GM23338 (cell line): ENCODE measurements around the gene LILRA1. TPM values are rescaled to one million over a fixed set of nuclear protein-coding genes. Genes with fewer than 3 reads are reported as not detected.
"Not testable (repeated sequence)": the region's sequence is repeated elsewhere in the genome, so short reads cannot be mapped to it uniquely, and the experiment has no call there.

Experiments used
- ATAC-seq: fragments of 200-7000 bp; cut with Tn5 transposase; 3 replicates; pipeline ENCODE4 v1.9.1; 2020
- DNase-seq: peaks from one replicate; pipeline ENCODE4 v3.0.0-alpha.2; 2015; ENCODE audit warnings: low spot score
- H2AFZ ChIP-seq: fragments of 200-600 bp; sonication (generic); 2 replicates; pipeline ENCODE4 v1.8.0; 2016; ENCODE audit warnings: antibody characterized with exemption, mild to moderate bottlenecking, moderate library complexity
- H3F3A ChIP-seq: fragments of 200-600 bp; sonication (generic); replicated peaks from 2 replicates; pipeline ENCODE4 v1.8.0; 2017; ENCODE audit warnings: antibody characterized with exemption, mixed run types, low read depth
- H3K27ac ChIP-seq: fragments of 200-600 bp; sonication (generic); 2 replicates; pipeline ENCODE4 v1.6.1; 2016; ENCODE audit warnings: low read depth
- H3K27me3 ChIP-seq: fragments of 200-600 bp; sonication (generic); 2 replicates; pipeline ENCODE4 v1.8.0; 2016; ENCODE audit warnings: mild to moderate bottlenecking, mixed run types, moderate library complexity; ENCODE audit not compliant: insufficient read depth
- H3K36me3 ChIP-seq: fragments of 200-600 bp; sonication (generic); 2 replicates; pipeline ENCODE4 v1.8.0; 2016; ENCODE audit warnings: mild to moderate bottlenecking; ENCODE audit not compliant: insufficient read depth
- H3K4me1 ChIP-seq: fragments of 200-600 bp; sonication (generic); 2 replicates; pipeline ENCODE4 v1.8.0; 2016; ENCODE audit warnings: mild to moderate bottlenecking, moderate library complexity; ENCODE audit not compliant: insufficient read depth
- H3K4me2 ChIP-seq: fragments of 200-600 bp; sonication (generic); 2 replicates; pipeline ENCODE4 v1.7.1; 2017; ENCODE audit warnings: mixed run types
- H3K4me3 ChIP-seq: fragments of 200-600 bp; sonication (generic); 2 replicates; pipeline ENCODE4 v1.6.1; 2016; ENCODE audit warnings: mixed run types
- H3K79me2 ChIP-seq: fragments of 200-600 bp; sonication (generic); replicated peaks from 2 replicates; pipeline ENCODE4 v1.8.0; 2017; ENCODE audit warnings: mild to moderate bottlenecking; ENCODE audit not compliant: insufficient read depth
- H3K9me2 ChIP-seq: fragments of 200-600 bp; sonication (generic); 2 replicates; pipeline ENCODE4 v1.8.0; 2017; ENCODE audit not compliant: insufficient read depth
- H4K20me1 ChIP-seq: fragments of 200-600 bp; sonication (generic); replicated peaks from 2 replicates; pipeline ENCODE4 v1.8.0; 2017; ENCODE audit warnings: mild to moderate bottlenecking; ENCODE audit not compliant: insufficient read depth
- H3K27ac Mint-ChIP-seq: 2 replicates; pipeline ENCODE4 v1.8.0; 2020; ENCODE audit warnings: inconsistent platforms, mild to moderate bottlenecking, moderate library complexity, mixed read lengths
- H3K27me3 Mint-ChIP-seq: 3 replicates; pipeline ENCODE4 v1.8.0; 2022; ENCODE audit warnings: low read depth, mild to moderate bottlenecking, moderate library complexity, mixed read lengths, inconsistent platforms; ENCODE audit not compliant: insufficient read depth, poor library complexity
- H3K36me3 Mint-ChIP-seq: 3 replicates; pipeline ENCODE4 v1.8.0; 2021; ENCODE audit warnings: low read depth, mild to moderate bottlenecking, inconsistent platforms, moderate library complexity, mixed read lengths
- H3K4me1 Mint-ChIP-seq: 3 replicates; pipeline ENCODE4 v1.8.0; 2020; ENCODE audit warnings: mild to moderate bottlenecking, inconsistent platforms, mixed read lengths
- H3K4me3 Mint-ChIP-seq: 3 replicates; pipeline ENCODE4 v1.8.0; 2021; ENCODE audit warnings: moderate library complexity, mild to moderate bottlenecking, inconsistent platforms, mixed read lengths
- H3K9me3 Mint-ChIP-seq: 3 replicates; pipeline ENCODE4 v1.8.0; 2020; ENCODE audit warnings: moderate library complexity, mild to moderate bottlenecking, inconsistent platforms, mixed read lengths
- CREB1 ChIP-seq: fragments of 250-450 bp; sonication (Bioruptor Pico); IDR thresholded peaks from 2 replicates; pipeline ENCODE4 v1.5.0; 2020; ENCODE audit warnings: low read depth, mild to moderate bottlenecking, moderate library complexity
- CTCF ChIP-seq, 2 experiments: fragments of 200-600 bp in 1 of 2; sonication (generic) in 1 of 2; conservative IDR thresholded peaks; 2 replicates each; pipeline versions ENCODE4 v1.5.1 to v1.6.1; 2016 to 2017; ENCODE audit warnings: antibody characterized with exemption in 2 of 2, low read depth in 2 of 2, mild to moderate bottlenecking in 2 of 2, moderate library complexity in 1 of 2
- EZH2 ChIP-seq: fragments of 200-600 bp; sonication (generic); IDR thresholded peaks from one replicate; pipeline ENCODE4 v1.8.0; 2017; ENCODE audit warnings: antibody characterized with exemption, mild to moderate bottlenecking, low read depth; ENCODE audit not compliant: unreplicated experiment
- EZH2phosphoT487 ChIP-seq: fragments of 200-600 bp; sonication (generic); IDR thresholded peaks from one replicate; pipeline ENCODE4 v1.8.1; 2018; ENCODE audit warnings: antibody characterized with exemption; ENCODE audit not compliant: unreplicated experiment
- ZNF114 ChIP-seq: fragments of 250-450 bp; sonication (Bioruptor Pico); IDR thresholded peaks from 2 replicates; pipeline ENCODE4 v1.5.0; 2020; ENCODE audit warnings: mild to moderate bottlenecking, moderate library complexity
- polyA plus RNA-seq: library from polyadenylated mRNA; unstranded; fragments of >200 nt; fragmentation: Nextera tagmentation; extraction: Ambion mirVana; gene quantifications from 2 replicates; pipeline ENCODE4 v1.2.1, GENCODE V29; 2016
- total RNA-seq: library from RNA; depleted of rRNA; stranded (reverse); fragments of >200 nt; shearing (Covaris generic); gene quantifications from 2 replicates; pipeline ENCODE4 v1.2.3, GENCODE V29; 2014
- TF ChIP-seq, protein P1 (sequence below): fragments of 250-450 bp; sonication (Bioruptor Pico); IDR thresholded peaks from 2 replicates; pipeline ENCODE4 v1.5.0; 2020; ENCODE audit warnings: mild to moderate bottlenecking, moderate library complexity

LILRA1 gene
- total and polyA plus RNA-seq, 2 experiments from 2014 or later, result not detected

DNA sequence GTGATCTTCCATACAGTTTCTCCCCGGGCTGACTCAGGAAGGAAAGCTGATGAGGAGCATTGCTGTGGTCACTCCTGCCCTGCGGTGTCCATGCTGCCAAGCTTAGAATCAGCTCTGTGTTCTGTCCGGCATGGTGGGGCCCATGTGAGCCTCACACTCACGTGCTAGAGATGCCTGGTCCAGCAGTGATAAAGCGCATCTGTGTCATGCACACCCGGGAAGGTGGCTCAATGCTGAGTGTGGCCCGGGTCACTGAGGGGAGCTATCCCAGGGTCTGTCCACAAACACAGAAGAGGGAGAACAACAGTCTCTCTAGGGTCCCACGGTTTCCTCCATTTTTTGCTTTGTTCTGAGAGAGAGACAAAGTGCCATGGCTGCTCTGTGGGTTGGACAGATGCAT lies 33.3 kb downstream of the LILRA1 start:
- Histone ChIP-seq H3K4me1 (no peaks in the 10 kb centered on the region), H3K79me2 (no peaks in the 10 kb centered on the region), H2AFZ (no peak overlapping the region), H3K36me3 (no peaks in the 10 kb centered on the region), H3K9me2 (no peaks in the 10 kb centered on the region), H3F3A (no peaks in the 10 kb centered on the region), H3K27me3 (no peaks in the 10 kb centered on the region), H3K4me3 (no peak overlapping the region), H3K4me2 (no peak overlapping the region), H4K20me1 (no peaks in the 10 kb centered on the region), H3K27ac (no peak overlapping the region)
- no peaks in the 10 kb centered on the region for H3K4me1 Mint-ChIP-seq
- no peak overlapping the region for H3K27ac Mint-ChIP-seq
- TF ChIP-seq CREB1 (no peak), CTCF (conservative IDR thresholded peaks at IDR 0.05; ENCODE audit: low read depth in 2 of 2) (no peak), EZH2phosphoT487 (no peak), EZH2 (no peak), ZNF114 (CRISPR knock-in tag) (no peak)
- TF ChIP-seq, protein P1, sequence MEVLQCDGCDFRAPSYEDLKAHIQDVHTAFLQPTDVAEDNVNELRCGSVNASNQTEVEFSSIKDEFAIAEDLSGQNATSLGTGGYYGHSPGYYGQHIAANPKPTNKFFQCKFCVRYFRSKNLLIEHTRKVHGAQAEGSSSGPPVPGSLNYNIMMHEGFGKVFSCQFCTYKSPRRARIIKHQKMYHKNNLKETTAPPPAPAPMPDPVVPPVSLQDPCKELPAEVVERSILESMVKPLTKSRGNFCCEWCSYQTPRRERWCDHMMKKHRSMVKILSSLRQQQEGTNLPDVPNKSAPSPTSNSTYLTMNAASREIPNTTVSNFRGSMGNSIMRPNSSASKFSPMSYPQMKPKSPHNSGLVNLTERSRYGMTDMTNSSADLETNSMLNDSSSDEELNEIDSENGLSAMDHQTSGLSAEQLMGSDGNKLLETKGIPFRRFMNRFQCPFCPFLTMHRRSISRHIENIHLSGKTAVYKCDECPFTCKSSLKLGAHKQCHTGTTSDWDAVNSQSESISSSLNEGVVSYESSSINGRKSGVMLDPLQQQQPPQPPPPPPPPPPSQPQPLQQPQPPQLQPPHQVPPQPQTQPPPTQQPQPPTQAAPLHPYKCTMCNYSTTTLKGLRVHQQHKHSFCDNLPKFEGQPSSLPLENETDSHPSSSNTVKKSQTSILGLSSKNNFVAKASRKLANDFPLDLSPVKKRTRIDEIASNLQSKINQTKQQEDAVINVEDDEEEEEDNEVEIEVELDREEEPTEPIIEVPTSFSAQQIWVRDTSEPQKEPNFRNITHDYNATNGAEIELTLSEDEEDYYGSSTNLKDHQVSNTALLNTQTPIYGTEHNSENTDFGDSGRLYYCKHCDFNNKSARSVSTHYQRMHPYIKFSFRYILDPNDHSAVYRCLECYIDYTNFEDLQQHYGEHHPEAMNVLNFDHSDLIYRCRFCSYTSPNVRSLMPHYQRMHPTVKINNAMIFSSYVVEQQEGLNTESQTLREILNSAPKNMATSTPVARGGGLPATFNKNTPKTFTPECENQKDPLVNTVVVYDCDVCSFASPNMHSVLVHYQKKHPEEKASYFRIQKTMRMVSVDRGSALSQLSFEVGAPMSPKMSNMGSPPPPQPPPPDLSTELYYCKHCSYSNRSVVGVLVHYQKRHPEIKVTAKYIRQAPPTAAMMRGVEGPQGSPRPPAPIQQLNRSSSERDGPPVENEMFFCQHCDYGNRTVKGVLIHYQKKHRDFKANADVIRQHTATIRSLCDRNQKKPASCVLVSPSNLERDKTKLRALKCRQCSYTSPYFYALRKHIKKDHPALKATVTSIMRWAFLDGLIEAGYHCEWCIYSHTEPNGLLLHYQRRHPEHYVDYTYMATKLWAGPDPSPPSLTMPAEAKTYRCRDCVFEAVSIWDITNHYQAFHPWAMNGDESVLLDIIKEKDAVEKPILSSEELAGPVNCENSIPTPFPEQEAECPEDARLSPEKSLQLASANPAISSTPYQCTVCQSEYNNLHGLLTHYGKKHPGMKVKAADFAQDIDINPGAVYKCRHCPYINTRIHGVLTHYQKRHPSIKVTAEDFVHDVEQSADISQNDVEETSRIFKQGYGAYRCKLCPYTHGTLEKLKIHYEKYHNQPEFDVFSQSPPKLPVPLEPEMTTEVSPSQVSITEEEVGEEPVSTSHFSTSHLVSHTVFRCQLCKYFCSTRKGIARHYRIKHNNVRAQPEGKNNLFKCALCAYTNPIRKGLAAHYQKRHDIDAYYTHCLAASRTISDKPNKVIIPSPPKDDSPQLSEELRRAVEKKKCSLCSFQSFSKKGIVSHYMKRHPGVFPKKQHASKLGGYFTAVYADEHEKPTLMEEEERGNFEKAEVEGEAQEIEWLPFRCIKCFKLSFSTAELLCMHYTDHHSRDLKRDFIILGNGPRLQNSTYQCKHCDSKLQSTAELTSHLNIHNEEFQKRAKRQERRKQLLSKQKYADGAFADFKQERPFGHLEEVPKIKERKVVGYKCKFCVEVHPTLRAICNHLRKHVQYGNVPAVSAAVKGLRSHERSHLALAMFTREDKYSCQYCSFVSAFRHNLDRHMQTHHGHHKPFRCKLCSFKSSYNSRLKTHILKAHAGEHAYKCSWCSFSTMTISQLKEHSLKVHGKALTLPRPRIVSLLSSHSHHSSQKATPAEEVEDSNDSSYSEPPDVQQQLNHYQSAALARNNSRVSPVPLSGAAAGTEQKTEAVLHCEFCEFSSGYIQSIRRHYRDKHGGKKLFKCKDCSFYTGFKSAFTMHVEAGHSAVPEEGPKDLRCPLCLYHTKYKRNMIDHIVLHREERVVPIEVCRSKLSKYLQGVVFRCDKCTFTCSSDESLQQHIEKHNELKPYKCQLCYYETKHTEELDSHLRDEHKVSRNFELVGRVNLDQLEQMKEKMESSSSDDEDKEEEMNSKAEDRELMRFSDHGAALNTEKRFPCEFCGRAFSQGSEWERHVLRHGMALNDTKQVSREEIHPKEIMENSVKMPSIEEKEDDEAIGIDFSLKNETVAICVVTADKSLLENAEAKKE (CRISPR knock-in tag), result no peak
- peaks cover 93% of the 10 kb centered on the region for H3K9me3 Mint-ChIP-seq
- no peaks in the 10 kb centered on the region for H3K27me3 Mint-ChIP-seq
- DNase-seq (no peak), ATAC-seq (no peak)
- H3K4me3 Mint-ChIP-seq, result no peak overlapping the region
- H3K36me3 Mint-ChIP-seq, result peaks cover 44% of the 10 kb centered on the region

DNA sequence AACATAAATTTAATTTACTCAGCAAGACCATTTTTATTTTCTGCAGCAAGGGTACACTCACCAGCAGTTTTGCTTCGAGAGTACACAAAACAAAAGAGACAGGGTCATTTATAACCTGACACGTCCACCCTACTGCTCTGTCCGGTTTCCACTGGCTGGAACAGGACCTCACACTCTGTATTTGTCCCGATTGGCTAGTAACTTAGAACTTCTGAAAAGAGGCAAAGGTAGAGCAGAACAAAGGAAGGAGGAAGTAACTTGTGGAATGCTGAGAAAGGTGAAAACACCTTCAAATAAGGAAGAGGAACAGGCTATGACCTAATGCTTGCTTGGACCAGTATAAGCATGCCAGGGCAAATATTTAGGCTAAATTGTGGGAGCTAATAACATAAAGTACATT lies 34.5 kb downstream of the LILRA1 start:
- peaks cover 93% of the 10 kb centered on the region for H3K9me3 Mint-ChIP-seq

GRCh38 chr19:54630262-54630661 lies 36.8 kb downstream of the LILRA1 start, which contains the start of gene LILRB1:
LILRB1 (plus strand) TSS chr19:54630484; CDS start chr19:54631074, 590 bp downstream.
- H3K4me3 Mint-ChIP-seq, H3K4me1 Mint-ChIP-seq, ATAC-seq, H3K27ac Mint-ChIP-seq, H3K27me3 Mint-ChIP-seq, H3K79me2 ChIP-seq, H3K27ac ChIP-seq, H3K4me1 ChIP-seq, H3K36me3 ChIP-seq, H3K9me2 ChIP-seq, H3K4me2 ChIP-seq, H3F3A ChIP-seq, DNase-seq, H3K4me3 ChIP-seq, H4K20me1 ChIP-seq, H3K27me3 ChIP-seq, H2AFZ ChIP-seq: not testable (repeated sequence)
- H3K9me3 Mint-ChIP-seq, result peaks cover 93% of the 10 kb centered on the region
- peaks cover 39% of the 10 kb centered on the region for H3K36me3 Mint-ChIP-seq

More for the DNA sequence above, 34.5 kb downstream of the LILRA1 start:
- H3K4me1 ChIP-seq, H3K27ac Mint-ChIP-seq, H3K4me2 ChIP-seq, H3F3A ChIP-seq, H3K9me2 ChIP-seq, H3K4me3 ChIP-seq, ATAC-seq, H3K36me3 ChIP-seq, H3K27me3 Mint-ChIP-seq, H3K79me2 ChIP-seq, H3K27me3 ChIP-seq, DNase-seq, H4K20me1 ChIP-seq, H3K4me3 Mint-ChIP-seq, H3K4me1 Mint-ChIP-seq, H3K27ac ChIP-seq, H2AFZ ChIP-seq: not testable (repeated sequence)
- peaks cover 49% of the 10 kb centered on the region for H3K36me3 Mint-ChIP-seq
